ENCODE results near the gene CNTNAP2.

CNTNAP2 gene

DNA sequence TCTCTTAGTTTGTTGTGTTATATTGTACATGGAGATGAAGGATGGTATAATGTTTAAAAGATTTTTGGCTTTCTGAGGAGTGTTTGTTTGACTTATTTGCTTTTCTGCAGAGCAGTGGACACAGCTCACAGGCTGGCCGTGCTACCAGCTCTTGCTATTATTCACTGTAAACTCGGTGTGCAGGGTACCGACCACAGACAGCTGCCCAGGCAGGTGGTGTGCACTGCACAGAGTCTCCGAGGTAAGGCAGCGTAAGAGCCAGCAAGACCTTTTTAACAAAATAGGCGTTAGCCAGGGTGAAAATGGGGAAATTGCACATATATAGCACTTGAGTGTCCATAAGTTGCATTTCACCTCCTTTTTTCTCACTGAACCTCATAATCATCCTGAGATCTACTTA lies 438.0 kb downstream of the CNTNAP2 start:
- H3K36me3 ChIP-seq (ENCODE audit: low read length) = no peaks in the 10 kb centered on the region
- H3K27me3 ChIP-seq (ENCODE audit: low read length) = no peaks in the 10 kb centered on the region
- H3K4me3 ChIP-seq (ENCODE audit: insufficient read depth, low read length, poor library complexity, severe bottlenecking) = no peak overlapping the region
- H3K9me2 ChIP-seq (replicated peaks; ENCODE audit: insufficient read depth, low read length) = no peaks in the 10 kb centered on the region
- no peaks in the 10 kb centered on the region for H3K9me3 ChIP-seq (ENCODE audit: insufficient read depth, low read length)
- no peaks in the 10 kb centered on the region for H3F3A ChIP-seq (ENCODE audit: insufficient read depth)
- no peak overlapping the region for H3K27ac ChIP-seq (ENCODE audit: low read depth, low read length)
- H3K9ac ChIP-seq (ENCODE audit: low read length) = no peak overlapping the region
- TF ChIP-seq, protein P1, sequence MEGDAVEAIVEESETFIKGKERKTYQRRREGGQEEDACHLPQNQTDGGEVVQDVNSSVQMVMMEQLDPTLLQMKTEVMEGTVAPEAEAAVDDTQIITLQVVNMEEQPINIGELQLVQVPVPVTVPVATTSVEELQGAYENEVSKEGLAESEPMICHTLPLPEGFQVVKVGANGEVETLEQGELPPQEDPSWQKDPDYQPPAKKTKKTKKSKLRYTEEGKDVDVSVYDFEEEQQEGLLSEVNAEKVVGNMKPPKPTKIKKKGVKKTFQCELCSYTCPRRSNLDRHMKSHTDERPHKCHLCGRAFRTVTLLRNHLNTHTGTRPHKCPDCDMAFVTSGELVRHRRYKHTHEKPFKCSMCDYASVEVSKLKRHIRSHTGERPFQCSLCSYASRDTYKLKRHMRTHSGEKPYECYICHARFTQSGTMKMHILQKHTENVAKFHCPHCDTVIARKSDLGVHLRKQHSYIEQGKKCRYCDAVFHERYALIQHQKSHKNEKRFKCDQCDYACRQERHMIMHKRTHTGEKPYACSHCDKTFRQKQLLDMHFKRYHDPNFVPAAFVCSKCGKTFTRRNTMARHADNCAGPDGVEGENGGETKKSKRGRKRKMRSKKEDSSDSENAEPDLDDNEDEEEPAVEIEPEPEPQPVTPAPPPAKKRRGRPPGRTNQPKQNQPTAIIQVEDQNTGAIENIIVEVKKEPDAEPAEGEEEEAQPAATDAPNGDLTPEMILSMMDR (IDR thresholded peaks at IDR 0.05; ENCODE audit: insufficient read depth, low read length, poor library complexity, severe bottlenecking) = no peak
- no peak for TF ChIP-seq EZH2phosphoT487 (conservative IDR thresholded peaks at IDR 0.05; ENCODE audit: low read length)
- H2AFZ ChIP-seq (ENCODE audit: low read depth, low read length, severe bottlenecking) = no peak overlapping the region
- H3K79me2 ChIP-seq (ENCODE audit: insufficient read depth, low read length) = no peaks in the 10 kb centered on the region
- no peaks in the 10 kb centered on the region for H4K20me1 ChIP-seq (ENCODE audit: low read depth, low read length)
- no peak overlapping the region for H3K4me2 ChIP-seq (ENCODE audit: low read depth, low read length, poor library complexity, severe bottlenecking)

DNA sequence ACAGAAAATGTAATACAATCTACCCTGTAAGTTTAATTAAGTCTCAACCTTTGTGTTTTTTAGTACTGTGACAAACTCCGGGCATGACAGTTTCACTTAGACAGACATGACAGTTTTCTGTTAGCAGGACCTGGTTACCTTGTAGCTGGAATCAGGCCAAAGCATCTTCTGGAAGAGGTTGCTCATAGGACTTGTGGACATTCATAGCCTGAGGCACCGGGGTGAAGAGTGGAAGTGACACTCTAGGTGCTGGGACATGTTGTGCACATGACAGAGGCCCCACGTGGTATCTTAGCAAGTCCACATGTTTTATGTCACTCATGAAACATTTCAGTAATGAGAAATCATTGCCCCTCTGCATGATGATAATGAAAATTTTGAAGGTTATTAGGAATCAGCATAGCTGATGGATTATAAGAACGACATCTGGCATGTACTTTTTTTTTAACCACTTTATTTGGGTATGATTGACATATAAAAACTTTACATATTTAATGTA lies 441.4 kb downstream of the CNTNAP2 start:
- H3K27ac ChIP-seq (ENCODE audit: low read depth, low read length) = no peak overlapping the region
- H3K9me3 ChIP-seq (ENCODE audit: insufficient read depth, low read length) = no peaks in the 10 kb centered on the region
- H3K4me3 ChIP-seq (ENCODE audit: insufficient read depth, low read length, poor library complexity, severe bottlenecking) = no peak overlapping the region
- H3K4me2 ChIP-seq (ENCODE audit: low read depth, low read length, poor library complexity, severe bottlenecking) = no peak overlapping the region
- no peak overlapping the region for H2AFZ ChIP-seq (ENCODE audit: low read depth, low read length, severe bottlenecking)
- H3K27me3 ChIP-seq (ENCODE audit: low read length) = no peaks in the 10 kb centered on the region
- no peaks in the 10 kb centered on the region for H3F3A ChIP-seq (ENCODE audit: insufficient read depth)
- H3K9ac ChIP-seq (ENCODE audit: low read length) = no peak overlapping the region
- H3K9me2 ChIP-seq (replicated peaks; ENCODE audit: insufficient read depth, low read length) = no peaks in the 10 kb centered on the region
- H3K79me2 ChIP-seq (ENCODE audit: insufficient read depth, low read length) = no peaks in the 10 kb centered on the region
- no peaks in the 10 kb centered on the region for H3K36me3 ChIP-seq (ENCODE audit: low read length)
- H4K20me1 ChIP-seq (ENCODE audit: low read depth, low read length) = no peaks in the 10 kb centered on the region
- TF ChIP-seq EZH2phosphoT487 (conservative IDR thresholded peaks at IDR 0.05; ENCODE audit: low read length) = no peak
- TF ChIP-seq, protein P1 (IDR thresholded peaks at IDR 0.05; ENCODE audit: insufficient read depth, low read length, poor library complexity, severe bottlenecking) = no peak

DNA sequence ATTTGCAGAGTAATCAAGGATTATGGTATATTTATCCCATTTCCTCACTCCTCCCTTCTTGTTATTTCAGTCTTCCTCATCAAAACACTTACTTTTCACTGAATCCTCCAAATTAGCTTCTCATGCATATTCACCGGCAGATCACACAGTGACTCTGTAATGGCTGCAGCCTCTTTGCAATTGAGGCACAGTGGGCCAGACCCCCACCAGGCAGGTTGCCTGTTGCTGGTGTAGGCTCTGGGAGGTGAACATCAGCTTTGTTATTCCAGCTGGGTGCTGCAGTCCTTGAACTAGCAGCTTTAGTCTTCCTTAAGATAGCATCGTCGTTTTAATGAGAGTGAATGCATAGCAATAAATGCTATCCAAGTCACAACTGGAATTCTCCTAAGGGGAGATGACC lies 449.3 kb downstream of the CNTNAP2 start:
- Histone ChIP-seq H3F3A (ENCODE audit: insufficient read depth) (no peaks in the 10 kb centered on the region), H2AFZ (ENCODE audit: low read depth, low read length, severe bottlenecking) (no peak overlapping the region), H3K9ac (ENCODE audit: low read length) (no peak overlapping the region), H3K4me3 (ENCODE audit: insufficient read depth, low read length, poor library complexity, severe bottlenecking) (no peak overlapping the region), H3K79me2 (ENCODE audit: insufficient read depth, low read length) (no peaks in the 10 kb centered on the region), H3K9me2 (replicated peaks; ENCODE audit: insufficient read depth, low read length) (no peaks in the 10 kb centered on the region), H4K20me1 (ENCODE audit: low read depth, low read length) (no peaks in the 10 kb centered on the region), H3K27me3 (ENCODE audit: low read length) (no peaks in the 10 kb centered on the region), H3K27ac (ENCODE audit: low read depth, low read length) (no peak overlapping the region), H3K4me2 (ENCODE audit: low read depth, low read length, poor library complexity, severe bottlenecking) (no peak overlapping the region), H3K9me3 (ENCODE audit: insufficient read depth, low read length) (no peaks in the 10 kb centered on the region), H3K36me3 (ENCODE audit: low read length) (no peaks in the 10 kb centered on the region)
- TF ChIP-seq, protein P1 (IDR thresholded peaks at IDR 0.05; ENCODE audit: insufficient read depth, low read length, poor library complexity, severe bottlenecking) = no peak
- no peak for TF ChIP-seq EZH2phosphoT487 (conservative IDR thresholded peaks at IDR 0.05; ENCODE audit: low read length)
